GM10266 (cell line): ENCODE results near the gene NTRK3.

ENCODE experiments used
- DNase-seq: peaks from one replicate; pipeline ENCODE4 v3.0.0; 2012; ENCODE audit errors: extremely low spot score
- TF ChIP-seq, protein P1 (sequence below): IDR thresholded peaks from 2 replicates; pipeline ENCODE4 v1.5.1; 2012; ENCODE audit warnings: mild to moderate bottlenecking, low read depth; ENCODE audit not compliant: control insufficient read depth, insufficient read depth; ENCODE audit errors: missing control alignments

Gene NTRK3

GRCh38 chr15:88256279-88257230, at the start of gene NTRK3:
TSS of gene NTRK3 (minus strand) at chr15:88256739. CDS start at chr15:88256153, 586 bp downstream.
- DNase-seq, result no peak

DNA sequence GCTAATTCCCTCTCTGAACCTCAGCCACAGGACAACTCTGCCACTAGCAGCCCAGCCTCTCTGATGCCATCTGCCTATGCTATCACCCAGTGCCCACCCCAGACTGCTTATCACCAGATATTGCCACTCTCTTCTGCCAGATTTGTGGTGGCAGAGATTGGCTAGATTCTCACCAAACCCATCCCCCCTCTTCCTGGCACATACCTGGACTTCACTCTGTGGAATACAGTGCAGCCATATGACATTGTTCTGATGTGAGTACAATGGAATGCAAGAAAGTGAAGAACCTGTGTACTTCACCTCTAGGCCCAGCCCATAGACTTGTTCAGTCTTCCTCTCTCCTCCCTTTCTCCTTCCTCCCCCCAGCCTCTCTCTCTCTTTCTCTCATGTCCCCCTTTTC, 46.9 kb upstream of the NTRK3 start:
- TF ChIP-seq, protein P1, sequence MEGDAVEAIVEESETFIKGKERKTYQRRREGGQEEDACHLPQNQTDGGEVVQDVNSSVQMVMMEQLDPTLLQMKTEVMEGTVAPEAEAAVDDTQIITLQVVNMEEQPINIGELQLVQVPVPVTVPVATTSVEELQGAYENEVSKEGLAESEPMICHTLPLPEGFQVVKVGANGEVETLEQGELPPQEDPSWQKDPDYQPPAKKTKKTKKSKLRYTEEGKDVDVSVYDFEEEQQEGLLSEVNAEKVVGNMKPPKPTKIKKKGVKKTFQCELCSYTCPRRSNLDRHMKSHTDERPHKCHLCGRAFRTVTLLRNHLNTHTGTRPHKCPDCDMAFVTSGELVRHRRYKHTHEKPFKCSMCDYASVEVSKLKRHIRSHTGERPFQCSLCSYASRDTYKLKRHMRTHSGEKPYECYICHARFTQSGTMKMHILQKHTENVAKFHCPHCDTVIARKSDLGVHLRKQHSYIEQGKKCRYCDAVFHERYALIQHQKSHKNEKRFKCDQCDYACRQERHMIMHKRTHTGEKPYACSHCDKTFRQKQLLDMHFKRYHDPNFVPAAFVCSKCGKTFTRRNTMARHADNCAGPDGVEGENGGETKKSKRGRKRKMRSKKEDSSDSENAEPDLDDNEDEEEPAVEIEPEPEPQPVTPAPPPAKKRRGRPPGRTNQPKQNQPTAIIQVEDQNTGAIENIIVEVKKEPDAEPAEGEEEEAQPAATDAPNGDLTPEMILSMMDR, result no peak
- DNase-seq, result no peak

More at GRCh38 chr15:88256279-88257230, at the start of gene NTRK3:
- TF ChIP-seq, protein P1, result no peak

GRCh38 chr15:88302373-88302772, 45.8 kb upstream of the NTRK3 start:
- TF ChIP-seq, protein P1, result no peak
- DNase-seq, result no peak

GRCh38 chr15:88301311-88301710, 44.8 kb upstream of the NTRK3 start:
- TF ChIP-seq, protein P1, result no peak
- DNase-seq, result no peak

- no peak for DNase-seq
- TF ChIP-seq, protein P1, result no peak
Observed at GRCh38 chr15:88300861-88301260, 44.3 kb upstream of the NTRK3 start.

DNA sequence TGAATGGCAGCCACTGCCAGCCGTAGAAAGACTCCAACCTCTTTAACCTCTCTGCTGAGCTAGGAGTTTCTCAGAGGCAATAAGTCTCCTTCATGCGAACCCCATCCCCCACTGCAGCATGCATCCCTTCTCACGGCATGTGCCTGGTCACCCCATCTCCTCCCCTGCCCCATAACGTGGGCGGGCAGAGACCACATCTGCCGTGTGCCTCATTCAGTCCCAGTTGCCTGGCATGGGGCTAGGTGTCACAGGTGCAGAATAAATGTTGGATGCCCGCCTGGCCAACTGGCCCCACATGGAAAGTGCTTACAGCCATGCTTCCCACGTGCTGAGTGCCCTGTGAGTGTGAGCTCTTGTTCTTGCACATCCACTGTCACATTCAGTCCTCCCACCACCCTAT, 43.5 kb upstream of the NTRK3 start:
- no peak for DNase-seq
- TF ChIP-seq, protein P1, result no peak

DNA sequence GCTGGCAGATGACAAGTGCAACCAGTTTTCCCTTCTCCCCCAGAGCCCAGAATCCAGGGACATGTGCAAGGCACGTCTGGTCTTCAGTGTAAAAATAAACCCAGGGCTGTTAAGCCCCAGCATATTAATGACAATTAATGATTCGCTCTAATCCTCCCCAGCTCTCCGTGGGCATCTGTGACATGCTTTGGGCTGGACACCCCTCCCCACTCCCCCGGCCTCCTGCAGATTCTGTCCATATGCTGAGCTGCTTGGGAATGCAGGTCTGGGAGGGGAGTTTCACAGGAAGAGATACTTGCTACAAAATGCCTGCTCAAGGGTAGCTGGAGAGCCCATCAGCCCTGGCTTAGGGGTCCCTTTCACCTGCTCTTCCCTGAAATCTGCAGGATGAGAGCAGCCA, 43.0 kb upstream of the NTRK3 start:
- no peak for DNase-seq
- TF ChIP-seq, protein P1, result no peak
